ENCODE results near the gene LYL1. TPM values are rescaled to one million over a fixed set of nuclear protein-coding genes. Genes with fewer than 3 reads are reported as not detected.
A peak's percentile ranks its signal among the peaks of the same experiment; 100 is the strongest.

The LYL1 gene
- total and polyA plus RNA-seq, 2 of the 13 experiments (the other 11 are each of a cell fraction or from before 2014, with no cell fraction given) = 0.75 to 0.92 TPM

- TF ChIP-seq LCORL (IDR thresholded peaks at IDR 0.05) (peak; percentile 62), LCORL (CRISPR knock-in tag; IDR thresholded peaks at IDR 0.05) (peak; percentile 99), DMAP1 (CRISPR knock-in tag; IDR thresholded peaks at IDR 0.05) (peak; percentile 52; the same call in 1 of the 2 replicates), POLR2AphosphoS5 (IDR thresholded peaks at IDR 0.05; ENCODE audit: low read depth, low read length) (peak; percentile 65), ZNF276 (CRISPR knock-in tag; IDR thresholded peaks at IDR 0.05; ENCODE audit: low read depth) (no peak), NCOR1 (IDR thresholded peaks at IDR 0.05; ENCODE audit: borderline replicate concordance, low read length) (peak; percentile 81; the same call in 1 of the 2 replicates), HNRNPL (IDR thresholded peaks at IDR 0.05; ENCODE audit: low read depth, low read length) (0 out of 2 replicates have a peak, but pooled peaks have one; percentile 47), CENPBD1 (CRISPR knock-in tag; IDR thresholded peaks at IDR 0.05; ENCODE audit: borderline replicate concordance, low read depth) (no peak), PHF21A (CRISPR knock-in tag; IDR thresholded peaks at IDR 0.05) (peak; percentile 95), ZNF264 (CRISPR knock-in tag; IDR thresholded peaks at IDR 0.05) (peak; percentile 54; the same call in 1 of the 2 replicates), SALL1 (CRISPR knock-in tag; IDR thresholded peaks at IDR 0.05) (peak; percentile 92), MED8 (CRISPR knock-in tag; IDR thresholded peaks at IDR 0.05; ENCODE audit: insufficient replicate concordance) (peak; percentile 86), RAD21 (CRISPR knock-in tag; IDR thresholded peaks at IDR 0.05) (peak; percentile 34; the same call in 1 of the 2 replicates), ZNF446 (CRISPR knock-in tag; IDR thresholded peaks at IDR 0.05) (no peak), SMARCC2 (IDR thresholded peaks at IDR 0.05) (no peak), MIXL1 (CRISPR knock-in tag; IDR thresholded peaks at IDR 0.05) (peak; percentile 57; the same call in 1 of the 2 replicates)
- TF ChIP-seq, protein P1, sequence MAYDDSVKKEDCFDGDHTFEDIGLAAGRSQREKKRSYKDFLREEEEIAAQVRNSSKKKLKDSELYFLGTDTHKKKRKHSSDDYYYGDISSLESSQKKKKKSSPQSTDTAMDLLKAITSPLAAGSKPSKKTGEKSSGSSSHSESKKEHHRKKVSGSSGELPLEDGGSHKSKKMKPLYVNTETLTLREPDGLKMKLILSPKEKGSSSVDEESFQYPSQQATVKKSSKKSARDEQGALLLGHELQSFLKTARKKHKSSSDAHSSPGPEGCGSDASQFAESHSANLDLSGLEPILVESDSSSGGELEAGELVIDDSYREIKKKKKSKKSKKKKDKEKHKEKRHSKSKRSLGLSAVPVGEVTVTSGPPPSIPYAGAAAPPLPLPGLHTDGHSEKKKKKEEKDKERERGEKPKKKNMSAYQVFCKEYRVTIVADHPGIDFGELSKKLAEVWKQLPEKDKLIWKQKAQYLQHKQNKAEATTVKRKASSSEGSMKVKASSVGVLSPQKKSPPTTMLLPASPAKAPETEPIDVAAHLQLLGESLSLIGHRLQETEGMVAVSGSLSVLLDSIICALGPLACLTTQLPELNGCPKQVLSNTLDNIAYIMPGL (CRISPR knock-in tag; IDR thresholded peaks at IDR 0.05; ENCODE audit: borderline replicate concordance in 1 of 2, low read depth in 1 of 2) = peak; percentile 31 to 35; a peak in 2 of 4 replicates
- TF ChIP-seq, protein P2, sequence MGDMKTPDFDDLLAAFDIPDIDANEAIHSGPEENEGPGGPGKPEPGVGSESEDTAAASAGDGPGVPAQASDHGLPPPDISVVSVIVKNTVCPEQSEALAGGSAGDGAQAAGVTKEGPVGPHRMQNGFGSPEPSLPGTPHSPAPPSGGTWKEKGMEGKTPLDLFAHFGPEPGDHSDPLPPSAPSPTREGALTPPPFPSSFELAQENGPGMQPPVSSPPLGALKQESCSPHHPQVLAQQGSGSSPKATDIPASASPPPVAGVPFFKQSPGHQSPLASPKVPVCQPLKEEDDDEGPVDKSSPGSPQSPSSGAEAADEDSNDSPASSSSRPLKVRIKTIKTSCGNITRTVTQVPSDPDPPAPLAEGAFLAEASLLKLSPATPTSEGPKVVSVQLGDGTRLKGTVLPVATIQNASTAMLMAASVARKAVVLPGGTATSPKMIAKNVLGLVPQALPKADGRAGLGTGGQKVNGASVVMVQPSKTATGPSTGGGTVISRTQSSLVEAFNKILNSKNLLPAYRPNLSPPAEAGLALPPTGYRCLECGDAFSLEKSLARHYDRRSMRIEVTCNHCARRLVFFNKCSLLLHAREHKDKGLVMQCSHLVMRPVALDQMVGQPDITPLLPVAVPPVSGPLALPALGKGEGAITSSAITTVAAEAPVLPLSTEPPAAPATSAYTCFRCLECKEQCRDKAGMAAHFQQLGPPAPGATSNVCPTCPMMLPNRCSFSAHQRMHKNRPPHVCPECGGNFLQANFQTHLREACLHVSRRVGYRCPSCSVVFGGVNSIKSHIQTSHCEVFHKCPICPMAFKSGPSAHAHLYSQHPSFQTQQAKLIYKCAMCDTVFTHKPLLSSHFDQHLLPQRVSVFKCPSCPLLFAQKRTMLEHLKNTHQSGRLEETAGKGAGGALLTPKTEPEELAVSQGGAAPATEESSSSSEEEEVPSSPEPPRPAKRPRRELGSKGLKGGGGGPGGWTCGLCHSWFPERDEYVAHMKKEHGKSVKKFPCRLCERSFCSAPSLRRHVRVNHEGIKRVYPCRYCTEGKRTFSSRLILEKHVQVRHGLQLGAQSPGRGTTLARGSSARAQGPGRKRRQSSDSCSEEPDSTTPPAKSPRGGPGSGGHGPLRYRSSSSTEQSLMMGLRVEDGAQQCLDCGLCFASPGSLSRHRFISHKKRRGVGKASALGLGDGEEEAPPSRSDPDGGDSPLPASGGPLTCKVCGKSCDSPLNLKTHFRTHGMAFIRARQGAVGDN (CRISPR knock-in tag; IDR thresholded peaks at IDR 0.05) = peak; percentile 97
- TF ChIP-seq, protein P3, sequence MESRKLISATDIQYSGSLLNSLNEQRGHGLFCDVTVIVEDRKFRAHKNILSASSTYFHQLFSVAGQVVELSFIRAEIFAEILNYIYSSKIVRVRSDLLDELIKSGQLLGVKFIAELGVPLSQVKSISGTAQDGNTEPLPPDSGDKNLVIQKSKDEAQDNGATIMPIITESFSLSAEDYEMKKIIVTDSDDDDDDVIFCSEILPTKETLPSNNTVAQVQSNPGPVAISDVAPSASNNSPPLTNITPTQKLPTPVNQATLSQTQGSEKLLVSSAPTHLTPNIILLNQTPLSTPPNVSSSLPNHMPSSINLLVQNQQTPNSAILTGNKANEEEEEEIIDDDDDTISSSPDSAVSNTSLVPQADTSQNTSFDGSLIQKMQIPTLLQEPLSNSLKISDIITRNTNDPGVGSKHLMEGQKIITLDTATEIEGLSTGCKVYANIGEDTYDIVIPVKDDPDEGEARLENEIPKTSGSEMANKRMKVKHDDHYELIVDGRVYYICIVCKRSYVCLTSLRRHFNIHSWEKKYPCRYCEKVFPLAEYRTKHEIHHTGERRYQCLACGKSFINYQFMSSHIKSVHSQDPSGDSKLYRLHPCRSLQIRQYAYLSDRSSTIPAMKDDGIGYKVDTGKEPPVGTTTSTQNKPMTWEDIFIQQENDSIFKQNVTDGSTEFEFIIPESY (CRISPR knock-in tag; IDR thresholded peaks at IDR 0.05) = peak; percentile 29; the same call in 1 of the 2 replicates
These were observed 48.7 kb downstream of the LYL1 start (continued) for GRCh38 chr19:13053761-13054625.
